Stimulated activated CD4-positive, alpha-beta T cell treated with anti-CD3 and anti-CD28 coated beads, Interleukin-1b, Interleukin-23, amount 100 ng/mL, for 48 hours (primary cell): ENCODE data around the gene XPO1.
A peak's percentile ranks its signal among the peaks of the same experiment; 100 is the strongest.
"Not testable (repeated sequence)": the region's sequence is repeated elsewhere in the genome, so short reads cannot be mapped to it uniquely, and the experiment has no call there.

Experiments used
- DNase-seq: peaks from one replicate; pipeline ENCODE4 v3.0.0-alpha.2; 2020

The XPO1 gene, protein sequence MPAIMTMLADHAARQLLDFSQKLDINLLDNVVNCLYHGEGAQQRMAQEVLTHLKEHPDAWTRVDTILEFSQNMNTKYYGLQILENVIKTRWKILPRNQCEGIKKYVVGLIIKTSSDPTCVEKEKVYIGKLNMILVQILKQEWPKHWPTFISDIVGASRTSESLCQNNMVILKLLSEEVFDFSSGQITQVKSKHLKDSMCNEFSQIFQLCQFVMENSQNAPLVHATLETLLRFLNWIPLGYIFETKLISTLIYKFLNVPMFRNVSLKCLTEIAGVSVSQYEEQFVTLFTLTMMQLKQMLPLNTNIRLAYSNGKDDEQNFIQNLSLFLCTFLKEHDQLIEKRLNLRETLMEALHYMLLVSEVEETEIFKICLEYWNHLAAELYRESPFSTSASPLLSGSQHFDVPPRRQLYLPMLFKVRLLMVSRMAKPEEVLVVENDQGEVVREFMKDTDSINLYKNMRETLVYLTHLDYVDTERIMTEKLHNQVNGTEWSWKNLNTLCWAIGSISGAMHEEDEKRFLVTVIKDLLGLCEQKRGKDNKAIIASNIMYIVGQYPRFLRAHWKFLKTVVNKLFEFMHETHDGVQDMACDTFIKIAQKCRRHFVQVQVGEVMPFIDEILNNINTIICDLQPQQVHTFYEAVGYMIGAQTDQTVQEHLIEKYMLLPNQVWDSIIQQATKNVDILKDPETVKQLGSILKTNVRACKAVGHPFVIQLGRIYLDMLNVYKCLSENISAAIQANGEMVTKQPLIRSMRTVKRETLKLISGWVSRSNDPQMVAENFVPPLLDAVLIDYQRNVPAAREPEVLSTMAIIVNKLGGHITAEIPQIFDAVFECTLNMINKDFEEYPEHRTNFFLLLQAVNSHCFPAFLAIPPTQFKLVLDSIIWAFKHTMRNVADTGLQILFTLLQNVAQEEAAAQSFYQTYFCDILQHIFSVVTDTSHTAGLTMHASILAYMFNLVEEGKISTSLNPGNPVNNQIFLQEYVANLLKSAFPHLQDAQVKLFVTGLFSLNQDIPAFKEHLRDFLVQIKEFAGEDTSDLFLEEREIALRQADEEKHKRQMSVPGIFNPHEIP (N-terminal part only)

DNA sequence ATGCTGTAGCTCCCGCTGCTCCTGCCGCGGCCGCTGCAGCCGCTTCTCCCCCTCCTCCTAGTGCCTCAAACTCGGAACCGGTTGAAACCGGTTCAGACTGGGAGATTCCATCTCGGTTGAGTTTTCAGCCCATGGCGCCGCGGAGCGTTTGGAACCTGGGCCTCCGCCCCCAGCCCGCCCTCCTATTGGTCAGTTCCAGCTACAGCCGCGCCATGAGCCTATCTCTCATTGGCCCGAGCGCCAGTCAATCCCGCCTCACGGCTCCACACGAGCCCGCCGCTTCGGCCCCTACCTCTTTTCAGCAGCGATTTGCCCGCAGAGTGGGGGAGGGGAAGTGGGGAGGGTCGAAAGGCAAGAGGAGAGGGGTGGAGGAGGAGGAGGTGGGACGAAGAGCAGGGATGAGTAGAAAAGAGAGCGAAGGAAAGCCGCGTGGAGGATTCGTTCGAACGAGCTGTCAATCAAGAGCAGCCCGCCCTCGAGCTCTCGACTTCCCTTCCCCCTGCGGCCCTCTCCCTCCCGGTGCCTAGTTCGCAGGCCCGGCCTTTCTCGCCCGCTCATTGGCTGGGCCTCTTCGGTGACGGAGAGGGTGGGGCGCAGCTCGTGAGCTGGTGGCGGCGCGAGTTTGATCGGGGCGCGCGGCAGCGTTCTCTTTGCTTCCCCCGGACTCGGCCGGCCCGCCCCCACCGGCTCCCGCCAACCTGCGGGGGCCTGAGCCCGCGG is at the start of gene XPO1:
TSS of gene XPO1 (minus strand) at position 157 of the 720 bp plus-strand sequence. CDS start 4,459 bp downstream, outside the sequence.
- DNase-seq, result peak; percentile 99

DNA sequence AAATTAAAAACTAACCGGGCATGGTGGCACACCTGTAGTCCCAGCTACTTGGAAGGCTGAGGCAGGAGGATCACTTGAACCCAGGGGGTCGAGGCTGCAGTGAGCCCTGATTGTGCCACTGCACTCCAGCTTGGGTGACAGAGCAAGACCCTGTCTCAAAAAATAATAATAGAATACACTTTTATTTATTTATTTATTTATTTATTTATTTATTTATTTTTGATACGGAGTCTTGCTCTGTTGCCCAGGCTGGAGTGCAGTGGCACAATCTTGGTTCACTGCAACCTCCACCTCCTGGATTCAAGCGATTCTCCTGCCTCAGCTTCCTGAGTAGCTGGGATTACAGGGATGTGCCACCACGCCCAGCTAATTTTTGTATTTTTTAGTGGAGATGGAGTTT is 48.8 kb upstream of the XPO1 start:
- DNase-seq, result not testable (repeated sequence)

DNA sequence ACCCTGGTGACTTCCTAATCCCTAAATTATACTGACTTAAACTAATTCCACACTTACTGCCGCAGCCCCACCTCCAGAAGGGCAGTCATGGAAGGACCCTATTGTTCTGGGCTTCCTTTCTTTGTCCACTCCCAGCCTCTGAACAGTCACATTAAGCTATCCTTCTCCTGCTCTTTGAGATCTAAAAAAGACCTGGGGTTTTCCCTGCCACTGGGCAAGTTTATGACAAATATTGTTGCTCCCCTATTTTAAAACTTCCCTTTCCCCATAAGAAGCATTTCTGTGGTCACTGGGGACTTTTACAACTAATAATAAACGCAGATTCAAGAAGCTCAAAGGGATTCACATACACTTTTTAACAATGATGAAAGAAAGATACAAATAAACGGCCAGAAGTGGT is 47.2 kb upstream of the XPO1 start:
- no peak for DNase-seq

DNA sequence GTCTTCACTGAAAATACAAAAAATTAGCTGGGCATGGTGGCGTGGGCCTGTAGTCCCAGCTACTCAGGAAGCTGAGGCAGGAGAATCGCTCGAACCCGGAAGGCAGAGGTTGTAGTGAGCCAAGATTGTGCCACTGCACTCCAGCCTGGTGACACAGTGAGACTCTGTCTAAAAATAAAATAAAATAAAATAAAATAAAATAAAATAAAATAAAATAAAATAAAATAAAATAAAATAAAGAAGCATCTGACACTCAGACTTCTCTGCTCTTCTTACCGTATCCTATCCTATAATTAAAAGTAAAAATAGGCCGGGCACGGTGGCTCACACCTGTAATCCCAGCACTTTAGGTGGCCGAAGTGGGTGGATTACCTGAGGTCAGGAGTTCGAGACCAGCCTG is 46.2 kb upstream of the XPO1 start:
- not testable (repeated sequence) for DNase-seq

DNA sequence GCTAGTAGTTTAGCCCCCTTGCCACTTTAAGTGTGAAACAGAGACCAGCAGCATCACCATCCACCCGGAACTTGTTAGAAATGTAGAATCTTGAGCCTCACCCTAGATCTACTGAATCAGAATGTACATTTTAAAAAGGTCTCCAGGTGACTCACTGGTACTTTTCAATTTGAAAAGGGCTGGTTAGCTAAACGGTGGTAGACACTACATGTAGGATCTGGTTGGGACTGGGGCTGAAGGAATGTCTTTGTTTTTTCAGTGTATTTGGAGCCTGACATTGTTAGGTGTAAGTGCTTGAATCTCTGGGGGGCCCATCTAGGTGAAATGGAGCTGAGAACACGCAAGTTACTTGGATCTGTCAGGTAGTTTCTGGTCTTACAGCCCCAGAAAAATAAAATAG is 44.0 kb upstream of the XPO1 start:
- no peak for DNase-seq

DNA sequence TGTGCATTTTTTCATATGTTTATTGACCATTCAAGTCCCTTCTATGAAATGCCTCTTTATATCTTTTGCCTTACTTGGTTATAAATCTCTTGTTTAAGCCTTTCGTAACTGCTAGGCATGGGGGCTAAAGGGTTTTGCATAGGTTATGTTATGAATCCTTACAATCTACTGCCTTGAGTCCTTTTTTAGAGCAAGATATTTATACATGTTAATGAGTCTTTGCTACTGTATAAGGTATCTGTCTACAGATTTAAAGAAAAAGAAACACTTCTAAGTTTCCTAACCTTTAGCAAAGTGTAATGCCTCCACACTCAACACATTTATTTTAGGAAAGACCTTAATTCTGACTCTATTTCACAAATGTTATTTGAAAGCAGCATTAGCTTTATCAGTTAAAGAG is 43.6 kb upstream of the XPO1 start:
- no peak for DNase-seq

DNA sequence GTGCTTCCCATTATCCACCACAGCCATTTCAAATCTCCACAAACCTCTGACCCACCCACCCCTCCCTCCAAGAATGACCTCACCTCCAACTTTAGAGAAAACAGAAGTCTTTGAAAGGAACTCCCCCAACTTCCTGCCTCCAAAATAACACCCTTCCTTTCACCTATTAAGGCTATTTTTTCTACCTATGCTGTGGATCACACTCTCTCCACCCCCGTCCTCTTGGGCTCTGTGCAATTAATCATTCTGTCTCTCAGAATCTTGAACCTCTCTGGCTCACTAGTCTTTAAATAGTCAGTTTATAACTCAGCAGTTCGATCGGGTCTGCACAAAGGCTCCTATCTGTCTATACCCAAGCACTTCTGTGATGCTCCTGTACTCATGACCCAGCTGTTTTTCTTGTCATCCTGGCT is 37.3 kb upstream of the XPO1 start:
- no peak for DNase-seq

DNA sequence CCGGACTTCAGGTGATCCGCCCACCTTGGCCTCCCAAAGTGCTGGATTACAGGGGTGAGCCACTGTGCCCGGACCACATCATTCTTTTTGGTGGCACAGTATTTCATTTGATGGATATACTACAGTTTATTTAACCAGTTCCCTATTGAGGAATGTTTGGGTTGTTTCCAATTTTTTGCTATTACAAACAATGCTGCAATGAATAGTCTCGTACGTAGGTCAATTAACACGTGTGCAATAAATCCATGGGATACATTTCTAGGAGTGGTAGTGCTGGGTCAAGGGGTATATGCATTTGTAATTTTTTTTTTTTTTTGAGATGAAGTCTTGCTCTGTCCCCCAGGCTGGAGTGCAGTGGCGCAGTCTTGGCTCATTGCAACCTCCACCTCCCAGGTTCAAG is 28.4 kb upstream of the XPO1 start:
- DNase-seq, result no peak

DNA sequence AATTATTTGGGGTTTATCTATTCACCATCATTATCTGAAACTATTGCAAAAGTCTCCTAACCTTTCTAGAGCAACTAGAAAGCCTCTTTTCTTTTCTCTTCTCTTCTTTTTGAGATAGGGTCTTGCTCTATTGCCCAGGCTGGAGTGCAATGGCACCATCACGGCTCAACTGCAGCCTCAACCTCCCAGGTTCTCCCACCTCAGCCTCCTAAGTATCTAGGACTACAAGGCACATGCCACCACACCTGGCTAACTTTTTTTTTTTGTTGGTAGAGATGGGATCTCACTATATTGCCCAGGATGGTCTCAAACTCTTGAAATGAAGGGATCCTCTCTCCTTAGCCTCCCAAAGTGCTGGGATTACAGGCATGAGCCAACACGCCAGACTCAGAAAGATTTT is 24.5 kb upstream of the XPO1 start:
- no peak for DNase-seq

DNA sequence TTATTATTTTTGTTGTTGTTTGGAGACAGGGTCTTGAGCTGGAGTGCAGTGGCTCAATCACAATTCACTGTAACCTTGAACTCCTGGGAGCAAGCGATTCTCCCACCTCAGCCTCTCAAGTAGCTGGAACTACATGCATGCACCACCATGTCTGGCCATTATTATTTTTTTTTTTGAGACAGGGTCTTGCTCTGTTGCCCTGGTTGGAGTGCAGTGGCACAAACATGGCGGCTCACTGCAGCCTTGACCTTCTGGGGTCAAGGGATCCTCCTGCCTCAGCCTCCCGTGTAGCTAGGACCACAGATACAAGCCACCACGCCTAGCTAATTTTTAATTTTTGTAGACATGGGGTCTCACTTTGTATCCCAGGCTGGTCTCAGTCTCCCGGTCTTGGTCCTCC is 20.0 kb upstream of the XPO1 start:
- DNase-seq, result no peak

DNA sequence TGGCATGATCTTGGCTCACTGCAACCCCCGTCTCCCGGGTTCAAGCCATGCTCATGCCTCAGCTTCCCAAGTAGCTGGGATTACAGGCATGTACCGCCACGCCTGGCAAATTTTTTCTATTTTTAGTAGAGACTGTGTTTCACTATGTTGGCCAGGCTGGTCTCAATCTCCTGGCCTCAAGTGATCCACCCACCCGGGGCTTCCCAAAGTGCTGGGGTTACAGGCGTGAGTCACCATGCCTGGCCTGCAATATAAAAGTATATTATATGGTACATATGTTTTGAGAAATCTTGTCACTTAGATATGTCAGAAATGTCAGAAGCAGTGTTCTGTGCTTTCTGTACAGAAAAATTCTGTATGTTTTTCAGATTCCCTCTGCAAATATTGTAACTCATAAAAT is 19.2 kb upstream of the XPO1 start:
- DNase-seq, result no peak

DNA sequence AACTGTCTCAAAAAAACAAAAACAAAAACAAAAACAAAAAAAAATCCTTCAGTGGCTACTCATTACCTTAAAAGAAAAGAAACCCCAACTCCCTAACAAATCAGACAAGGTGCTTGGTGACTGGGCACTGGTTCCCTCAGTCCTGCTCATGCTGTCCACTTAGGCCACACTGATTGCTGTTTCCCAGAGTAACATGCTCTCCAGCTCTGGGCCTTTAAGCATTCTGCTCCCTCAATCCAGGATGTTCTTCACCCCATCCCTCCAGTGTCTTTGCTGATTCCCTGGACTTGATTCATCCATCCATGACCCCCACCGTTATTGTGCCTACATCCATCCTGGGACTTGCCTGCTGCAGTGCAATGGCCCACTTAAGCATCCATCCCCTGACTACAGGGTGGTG is 16.4 kb upstream of the XPO1 start:
- no peak for DNase-seq

DNA sequence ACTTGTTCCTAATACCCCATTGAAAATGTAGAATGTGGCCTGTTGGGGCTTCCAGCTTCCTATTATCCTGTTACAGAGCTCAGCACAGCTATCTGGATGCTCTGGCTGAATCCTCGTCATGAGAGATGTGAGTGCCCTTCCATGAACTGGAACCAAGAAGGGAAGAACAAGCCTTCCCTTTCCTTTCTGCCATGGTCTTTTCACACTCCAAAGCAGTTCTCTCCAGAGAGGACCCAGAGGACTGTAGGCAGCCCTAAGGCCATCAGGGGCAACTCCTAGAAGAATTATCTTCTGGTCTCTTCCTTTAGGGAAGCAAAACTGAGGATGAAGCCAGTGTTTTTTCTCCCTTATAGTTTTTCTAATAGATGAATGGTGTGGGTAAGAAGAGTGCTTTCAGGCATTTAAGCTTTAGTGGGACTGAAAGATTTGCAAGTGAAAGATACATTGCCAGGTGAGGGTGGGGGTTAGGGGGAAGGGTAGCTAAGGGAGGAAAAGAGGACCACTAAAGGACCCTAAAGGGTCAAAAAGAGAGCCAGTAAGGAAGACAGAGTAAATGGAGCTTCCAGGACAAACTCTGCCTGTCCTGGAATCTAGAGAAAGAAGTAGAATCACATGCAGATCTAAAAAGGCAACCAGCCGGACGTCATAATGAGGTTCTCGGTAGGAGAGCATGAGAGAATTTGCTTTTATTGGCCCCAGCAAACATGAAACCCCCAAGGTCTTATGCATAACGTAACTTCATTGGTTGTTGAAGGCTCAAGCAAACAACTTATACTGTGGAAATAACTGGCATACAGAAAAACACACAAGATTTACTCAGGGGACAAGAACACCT is 12.4 kb upstream of the XPO1 start:
- no peak for DNase-seq

DNA sequence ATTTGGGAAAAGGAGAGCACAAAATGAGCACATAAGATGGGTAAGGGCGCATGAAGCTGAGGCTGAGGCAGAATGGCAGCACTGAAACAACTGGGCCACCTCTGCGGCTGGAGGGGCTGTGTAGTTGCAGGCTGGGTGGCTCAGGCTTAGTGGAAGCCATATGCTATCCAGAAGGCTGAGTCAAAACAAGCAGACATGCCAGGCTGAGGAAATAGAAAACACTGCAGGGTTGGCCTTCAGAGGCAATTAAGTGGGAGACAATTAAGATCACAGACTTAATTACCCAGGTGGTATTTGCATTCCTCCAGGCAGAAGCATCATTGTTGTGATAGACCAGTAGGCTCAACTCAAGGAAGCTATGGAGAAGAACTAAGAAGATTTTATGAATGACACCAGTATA is 11.4 kb upstream of the XPO1 start:
- no peak for DNase-seq

DNA sequence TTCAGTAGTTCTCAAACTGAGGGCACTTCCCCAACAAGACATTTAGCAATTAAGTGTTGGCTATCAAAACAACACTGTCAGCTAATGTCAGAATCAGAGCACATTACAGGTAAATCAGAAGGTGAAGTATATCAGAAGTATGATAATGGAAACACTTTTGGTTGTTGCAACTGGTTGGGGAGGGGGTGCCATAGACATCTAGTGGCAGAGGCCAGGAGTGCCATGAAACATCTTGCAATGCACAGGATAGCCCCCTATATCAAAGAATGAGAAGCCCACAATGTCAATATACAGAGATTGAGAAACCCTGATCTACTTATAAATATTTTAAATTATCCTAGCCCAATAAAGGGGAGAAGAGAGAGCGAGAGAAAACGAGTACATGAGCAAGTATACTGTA is 4.9 kb upstream of the XPO1 start:
- no peak for DNase-seq

DNA sequence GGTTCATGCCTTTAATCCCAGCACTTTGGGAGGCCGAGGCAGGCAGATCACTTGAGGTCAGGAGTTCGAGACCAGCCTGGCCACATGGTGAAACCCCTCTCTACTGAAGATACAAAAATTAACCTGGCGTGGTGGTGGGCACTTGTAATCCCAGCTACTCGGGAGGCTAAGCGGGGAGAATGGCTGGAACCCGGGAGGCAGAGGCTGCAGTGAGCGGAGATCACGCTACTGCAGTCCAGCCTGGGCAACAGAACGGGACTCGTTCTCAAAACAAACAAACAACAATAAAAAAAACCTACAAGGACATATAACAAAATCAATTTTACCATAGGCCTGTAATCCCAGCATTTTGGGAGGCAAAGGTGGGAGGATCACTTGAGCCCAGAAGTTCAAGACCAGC is 2.0 kb upstream of the XPO1 start:
- DNase-seq, result not testable (repeated sequence)

DNA sequence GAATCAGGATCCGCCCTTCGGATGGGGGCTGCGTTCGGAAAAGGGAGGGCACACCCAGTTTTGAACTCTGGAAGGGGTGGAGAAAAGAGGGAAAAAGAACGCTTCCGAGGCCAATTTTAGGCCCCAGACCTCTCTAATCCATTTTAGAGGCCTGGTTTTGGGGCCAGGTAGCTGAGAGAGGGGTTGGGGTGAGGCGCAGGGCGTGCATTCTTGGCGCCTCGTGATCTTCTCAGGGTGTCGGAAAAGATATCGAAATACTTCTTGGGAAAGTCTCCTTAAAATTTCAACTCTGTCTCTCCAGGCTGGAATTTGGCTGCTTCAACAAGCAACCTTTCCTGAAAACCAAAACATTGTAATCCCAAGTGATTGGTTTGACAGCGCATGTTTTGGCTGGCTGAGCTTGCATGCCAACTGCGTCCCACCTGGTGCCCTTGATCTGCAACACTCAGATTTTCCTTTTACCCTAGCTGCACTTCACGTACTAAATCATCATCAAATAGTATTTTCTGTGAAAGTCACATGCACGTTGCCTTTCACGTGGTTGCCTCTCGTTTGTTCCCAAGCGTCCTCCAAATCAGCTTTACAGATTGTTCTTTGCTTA is 864 bp upstream of the XPO1 start:
- DNase-seq, result peak; percentile 70

DNA sequence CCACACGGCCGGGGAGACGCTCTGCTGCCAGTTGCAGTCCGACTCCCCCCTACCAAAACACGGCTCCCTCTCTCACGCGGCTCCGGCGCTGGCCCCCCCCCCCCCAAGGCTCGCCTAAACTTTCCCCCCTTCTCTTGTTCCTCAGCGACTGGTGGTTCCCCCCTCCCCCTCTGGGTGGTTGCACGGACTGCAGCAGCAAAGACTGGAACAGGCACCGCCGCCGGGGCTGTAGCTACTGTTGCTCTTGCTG is 281 bp downstream of the XPO1 start:
- DNase-seq, result no peak

DNA sequence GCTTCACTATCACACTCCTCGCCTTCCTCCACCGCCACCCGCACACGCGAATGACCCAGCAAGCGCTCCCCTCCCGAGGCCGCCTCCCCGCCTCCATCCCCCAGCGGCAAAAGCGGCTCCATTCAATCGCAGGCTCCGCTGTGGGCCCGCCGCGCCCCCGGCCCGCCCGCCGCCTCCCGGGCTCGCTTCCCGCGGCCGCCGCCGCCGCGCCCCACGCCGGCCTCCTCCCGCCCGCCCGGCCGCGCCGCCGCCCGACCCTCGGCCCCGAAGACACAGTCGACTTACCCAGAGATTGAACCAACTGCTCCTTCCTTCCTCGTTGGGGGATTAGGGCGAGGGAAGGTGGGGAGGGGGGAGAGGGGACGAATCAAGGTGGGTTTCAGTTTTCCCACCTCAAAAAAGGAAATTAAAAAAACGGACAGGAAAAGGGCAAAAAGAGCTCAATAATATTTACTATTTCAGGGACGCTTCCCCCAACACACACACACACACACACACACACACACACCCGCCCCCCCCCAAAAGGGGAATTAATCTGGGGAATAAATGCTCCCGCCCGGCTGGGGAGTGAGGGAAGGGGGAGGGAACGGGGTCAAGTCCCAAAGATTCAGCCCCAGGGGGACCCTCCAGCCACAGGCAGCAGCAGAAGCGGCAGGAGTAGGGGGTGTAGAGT is 743 bp downstream of the XPO1 start:
- DNase-seq, result no peak

DNA sequence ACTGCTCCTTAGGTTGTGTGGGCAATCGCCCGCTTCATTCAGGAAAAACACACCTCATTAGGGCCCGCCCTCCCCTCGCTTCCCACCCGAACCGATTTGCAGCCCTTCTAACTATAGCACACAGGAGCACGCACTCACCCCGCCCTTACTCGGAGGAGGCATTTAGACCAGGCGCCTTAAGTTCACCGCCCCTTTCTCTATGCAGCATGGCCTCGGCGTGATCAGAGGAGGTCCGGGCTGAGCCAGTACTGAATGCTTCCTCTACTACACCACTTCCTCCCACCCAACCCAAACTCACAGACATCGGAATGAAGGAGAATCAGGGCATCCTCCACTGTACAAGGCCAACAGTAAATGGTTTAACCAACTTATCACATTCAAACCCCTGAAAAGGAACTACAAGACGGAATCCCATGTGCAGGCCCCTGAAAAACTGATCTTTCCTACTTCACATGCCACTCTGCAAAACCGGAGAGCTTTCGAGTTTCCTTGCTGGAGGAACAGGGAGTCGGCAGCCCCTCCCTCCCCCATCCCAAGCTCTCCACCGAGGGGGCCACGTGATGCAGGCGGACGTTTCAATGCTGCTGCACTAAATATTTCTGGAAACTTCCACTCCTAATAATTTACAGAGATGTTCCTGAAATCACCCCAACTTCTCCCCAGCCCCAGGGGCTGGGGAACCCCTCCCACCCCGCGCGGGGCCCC is 1.4 kb downstream of the XPO1 start:
- peak; percentile 89 for DNase-seq

DNA sequence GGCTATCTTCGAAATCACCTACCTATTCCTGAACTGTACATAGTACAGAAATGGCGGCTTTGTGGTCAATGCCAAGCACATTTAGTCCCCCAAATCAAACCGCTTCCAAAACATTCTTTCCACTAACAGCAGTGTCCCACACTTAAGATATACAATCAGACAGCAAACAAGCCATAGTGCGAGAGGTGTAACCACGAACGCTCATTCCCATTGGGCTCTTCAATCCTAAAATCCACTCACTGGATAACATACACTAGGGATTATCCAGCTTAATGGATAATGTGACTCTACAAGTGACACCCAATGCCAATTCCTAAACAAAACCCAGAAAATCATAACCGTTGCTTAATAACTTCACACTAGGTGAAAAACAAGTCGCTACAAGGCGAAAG is 2.0 kb downstream of the XPO1 start:
- DNase-seq, result no peak
